ENCODE measurements around the gene FKRP.
"Not testable (repeated sequence)": the region's sequence is repeated elsewhere in the genome, so short reads cannot be mapped to it uniquely, and the experiment has no call there.

The FKRP gene

GRCh38 chr19:46755853-46756543, 10.1 kb downstream of the FKRP start:
- no peaks in the 10 kb centered on the region for H3K9me3 ChIP-seq (ENCODE audit: severe bottlenecking)
- TF ChIP-seq, protein P1, sequence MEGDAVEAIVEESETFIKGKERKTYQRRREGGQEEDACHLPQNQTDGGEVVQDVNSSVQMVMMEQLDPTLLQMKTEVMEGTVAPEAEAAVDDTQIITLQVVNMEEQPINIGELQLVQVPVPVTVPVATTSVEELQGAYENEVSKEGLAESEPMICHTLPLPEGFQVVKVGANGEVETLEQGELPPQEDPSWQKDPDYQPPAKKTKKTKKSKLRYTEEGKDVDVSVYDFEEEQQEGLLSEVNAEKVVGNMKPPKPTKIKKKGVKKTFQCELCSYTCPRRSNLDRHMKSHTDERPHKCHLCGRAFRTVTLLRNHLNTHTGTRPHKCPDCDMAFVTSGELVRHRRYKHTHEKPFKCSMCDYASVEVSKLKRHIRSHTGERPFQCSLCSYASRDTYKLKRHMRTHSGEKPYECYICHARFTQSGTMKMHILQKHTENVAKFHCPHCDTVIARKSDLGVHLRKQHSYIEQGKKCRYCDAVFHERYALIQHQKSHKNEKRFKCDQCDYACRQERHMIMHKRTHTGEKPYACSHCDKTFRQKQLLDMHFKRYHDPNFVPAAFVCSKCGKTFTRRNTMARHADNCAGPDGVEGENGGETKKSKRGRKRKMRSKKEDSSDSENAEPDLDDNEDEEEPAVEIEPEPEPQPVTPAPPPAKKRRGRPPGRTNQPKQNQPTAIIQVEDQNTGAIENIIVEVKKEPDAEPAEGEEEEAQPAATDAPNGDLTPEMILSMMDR (IDR thresholded peaks at IDR 0.05; ENCODE audit: low read depth, low read length) = no peak
- no peak for DNase-seq
- H3K27ac ChIP-seq = no peak overlapping the region
- H3K4me3 ChIP-seq (ENCODE audit: low read depth, low read length) = no peak overlapping the region
- H3K36me3 ChIP-seq = peaks cover 24% of the 10 kb centered on the region
- H3K27me3 ChIP-seq (ENCODE audit: insufficient read depth, low read depth, severe bottlenecking) = no peaks in the 10 kb centered on the region

- TF ChIP-seq, protein P1 (IDR thresholded peaks at IDR 0.05; ENCODE audit: low read depth, low read length) = no peak
- no peak for DNase-seq
- Histone ChIP-seq H3K27me3 (ENCODE audit: insufficient read depth, low read depth, severe bottlenecking) (no peaks in the 10 kb centered on the region), H3K36me3 (peaks cover 22% of the 10 kb centered on the region), H3K27ac (no peak overlapping the region), H3K4me3 (ENCODE audit: low read depth, low read length) (no peak overlapping the region), H3K9me3 (ENCODE audit: severe bottlenecking) (no peaks in the 10 kb centered on the region)
Measured at GRCh38 chr19:46756544-46756888, 10.7 kb downstream of the FKRP start.

DNA sequence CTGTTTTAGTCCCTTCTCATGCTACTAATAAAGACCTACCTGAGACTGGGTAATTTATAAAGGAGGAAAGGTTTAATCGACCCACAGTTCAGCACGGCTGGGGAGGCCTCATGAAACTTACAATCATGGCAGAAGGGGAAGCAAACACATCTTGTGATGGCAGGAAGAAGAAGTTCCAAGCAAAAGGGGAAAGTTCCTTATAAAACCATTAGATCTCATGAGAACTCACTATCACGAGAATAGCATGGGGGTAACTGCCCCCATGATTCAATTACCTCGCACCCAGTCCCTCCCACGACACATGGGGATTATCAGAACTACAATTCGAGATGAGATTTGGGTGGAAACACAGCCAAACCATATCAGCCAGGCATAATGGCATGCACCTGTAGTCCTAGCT, 13.3 kb downstream of the FKRP start:
- Histone ChIP-seq H3K27me3 (ENCODE audit: insufficient read depth, low read depth, severe bottlenecking) (no peaks in the 10 kb centered on the region), H3K9me3 (ENCODE audit: severe bottlenecking) (no peaks in the 10 kb centered on the region), H3K27ac (no peak overlapping the region), H3K4me3 (ENCODE audit: low read depth, low read length) (no peak overlapping the region), H3K36me3 (peaks cover 17% of the 10 kb centered on the region)
- no peak for DNase-seq
- TF ChIP-seq, protein P1 (IDR thresholded peaks at IDR 0.05; ENCODE audit: low read depth, low read length) = no peak

- TF ChIP-seq, protein P1 (IDR thresholded peaks at IDR 0.05; ENCODE audit: low read depth, low read length) = no peak
- DNase-seq = no peak
Measured at GRCh38 chr19:46759817-46760333, 14.0 kb downstream of the FKRP start.

GRCh38 chr19:46760363-46760762, 14.5 kb downstream of the FKRP start:
- H3K27me3 ChIP-seq (ENCODE audit: insufficient read depth, low read depth, severe bottlenecking) = no peaks in the 10 kb centered on the region
- H3K9me3 ChIP-seq (ENCODE audit: severe bottlenecking) = no peaks in the 10 kb centered on the region
- no peak overlapping the region for H3K4me3 ChIP-seq (ENCODE audit: low read depth, low read length)
- H3K36me3 ChIP-seq = peaks cover 17% of the 10 kb centered on the region
- TF ChIP-seq, protein P1 (IDR thresholded peaks at IDR 0.05; ENCODE audit: low read depth, low read length) = no peak
- H3K27ac ChIP-seq = no peak overlapping the region
- no peak for DNase-seq

More at GRCh38 chr19:46759817-46760333, 14.0 kb downstream of the FKRP start:
- H3K9me3 ChIP-seq (ENCODE audit: severe bottlenecking) = no peaks in the 10 kb centered on the region
- peaks cover 17% of the 10 kb centered on the region for H3K36me3 ChIP-seq
- H3K27ac ChIP-seq = no peak overlapping the region
- H3K4me3 ChIP-seq (ENCODE audit: low read depth, low read length) = no peak overlapping the region
- no peaks in the 10 kb centered on the region for H3K27me3 ChIP-seq (ENCODE audit: insufficient read depth, low read depth, severe bottlenecking)

GRCh38 chr19:46760897-46761296, 15.0 kb downstream of the FKRP start:
- not testable (repeated sequence) for H3K27me3 ChIP-seq (ENCODE audit: insufficient read depth, low read depth, severe bottlenecking); H3K4me3 ChIP-seq (ENCODE audit: low read depth, low read length); DNase-seq; H3K9me3 ChIP-seq (ENCODE audit: severe bottlenecking); H3K27ac ChIP-seq
- H3K36me3 ChIP-seq = peaks cover 17% of the 10 kb centered on the region

All from WERI-Rb-1 (cell line).